ENCODE results near the gene PDK2. TPM values are rescaled to one million over a fixed set of nuclear protein-coding genes. Genes with fewer than 3 reads are reported as not detected.

Gene PDK2
- total RNA-seq, 4 donors from 2014 or later, result 37.9 to 77.7 (median 49.8) TPM

- Histone ChIP-seq H3K36me3 (peaks cover 0 to 59% (median 0%) of the 10 kb centered on the region in 3 donors), H3K27ac (peak overlapping the region; percentile 77 to 96 (median 91)), H3K4me1 (peaks cover 0 to 81% (median 55%) of the 10 kb centered on the region in 4 donors), H3K9me3 (no peaks in the 10 kb centered on the region), H3K4me3 (peak overlapping the region in 2 of 4 donors; percentile 10 to 22), H3K27me3 (no peaks in the 10 kb centered on the region)
- WGBS, 2 donors, result 31 to 37% methylated on average over 13 to 15 of the region's 17 CpGs
- no peak for DNase-seq (ENCODE audit: low spot score in 2 of 2)
- peak in 1 of 5 experiments; percentile 14 for TF ChIP-seq CTCF (IDR thresholded peaks at IDR 0.05)
- peak; percentile 25 to 30 for TF ChIP-seq EP300 (IDR thresholded peaks at IDR 0.05)
- TF ChIP-seq POLR2A (IDR thresholded peaks at IDR 0.05), result peak in 1 of 2 donors; percentile 25
These were observed 6.4 kb downstream of the PDK2 start for GRCh38 chr17:50101346-50102163.

- Histone ChIP-seq H3K27ac (peak overlapping the region; percentile 77 to 96 (median 91)), H3K9me3 (no peaks in the 10 kb centered on the region), H3K4me3 (peak overlapping the region in 2 of 4 donors; percentile 10 to 22), H3K4me1 (peaks cover 0 to 73% (median 47%) of the 10 kb centered on the region in 4 donors), H3K36me3 (peaks cover 0 to 64% (median 0%) of the 10 kb centered on the region in 3 donors), H3K27me3 (no peaks in the 10 kb centered on the region)
- WGBS, 2 donors, result 58 to 68% methylated on average over 9 to 11 of the region's 15 CpGs
- no peak for DNase-seq (ENCODE audit: low spot score in 2 of 2)
- TF ChIP-seq POLR2A (IDR thresholded peaks at IDR 0.05) (peak in 1 of 2 donors; percentile 44), EP300 (IDR thresholded peaks at IDR 0.05) (peak in 1 of 2 donors; percentile 60), CTCF (IDR thresholded peaks at IDR 0.05) (peak in 1 of 5 experiments; percentile 21)
These were observed 7.2 kb downstream of the PDK2 start for GRCh38 chr17:50102164-50102991.

GRCh38 chr17:50103252-50103651 is 8.1 kb downstream of the PDK2 start:
- H3K36me3 ChIP-seq, result peaks cover 0 to 64% (median 0%) of the 10 kb centered on the region in 3 donors
- H3K27me3 ChIP-seq, result no peaks in the 10 kb centered on the region
- WGBS, 2 donors, result 52 to 67% methylated on average over 2 of the region's 2 CpGs
- peaks cover 0 to 65% (median 40%) of the 10 kb centered on the region in 4 donors for H3K4me1 ChIP-seq
- H3K4me3 ChIP-seq, result no peak overlapping the region
- no peak for DNase-seq (ENCODE audit: low spot score in 2 of 2)
- H3K27ac ChIP-seq, result peak overlapping the region; percentile 77 to 96 (median 91)
- TF ChIP-seq CTCF (IDR thresholded peaks at IDR 0.05) (no peak), EP300 (IDR thresholded peaks at IDR 0.05) (no peak), POLR2A (IDR thresholded peaks at IDR 0.05) (no peak)
- H3K9me3 ChIP-seq, result no peaks in the 10 kb centered on the region

- Histone ChIP-seq H3K4me1 (peaks cover 0 to 58% (median 37%) of the 10 kb centered on the region in 4 donors), H3K27ac (peak overlapping the region in 2 of 4 donors; percentile 94 to 96)
- DNase-seq (ENCODE audit: low spot score in 2 of 2), result no peak
These were observed 8.8 kb downstream of the PDK2 start for GRCh38 chr17:50103941-50104340.

More at GRCh38 chr17:50103941-50104340, 8.8 kb downstream of the PDK2 start:
- TF ChIP-seq EP300 (IDR thresholded peaks at IDR 0.05) (no peak), POLR2A (IDR thresholded peaks at IDR 0.05) (no peak), CTCF (IDR thresholded peaks at IDR 0.05) (no peak)
- H3K36me3 ChIP-seq, result peaks cover 0 to 64% (median 0%) of the 10 kb centered on the region in 3 donors
- H3K4me3 ChIP-seq, result no peak overlapping the region
- no peaks in the 10 kb centered on the region for H3K9me3 ChIP-seq
- H3K27me3 ChIP-seq, result no peaks in the 10 kb centered on the region
- 90 to 100% methylated on average over 3 to 5 of the region's 5 CpGs for WGBS, 2 donors
